ENCODE results near the gene IL36B.

The IL36B gene

GRCh38 chr2:113057117-113057516 is 4.5 kb upstream of the IL36B start:
- Histone ChIP-seq H3K9ac (ENCODE audit: low read depth in 1 of 2, low read length in 2 of 2) (no peak overlapping the region), H3K36me3 (ENCODE audit: control insufficient read depth in 1 of 2, insufficient read depth in 2 of 2, low read length in 2 of 2) (no peaks in the 10 kb centered on the region), H3K4me1 (ENCODE audit: control insufficient read depth in 1 of 2, insufficient read depth in 2 of 2, low read length in 2 of 2) (peaks cover 0 to 10% of the 10 kb centered on the region in 2 donors), H3K4me3 (ENCODE audit: low read depth in 1 of 2, low read length in 2 of 2) (no peak overlapping the region), H3K9me3 (ENCODE audit: control insufficient read depth in 1 of 2, low read length in 2 of 2) (peaks cover 3 to 9% of the 10 kb centered on the region in 2 donors), H3K27me3 (ENCODE audit: control insufficient read depth in 1 of 2, insufficient read depth in 2 of 2, low read length in 2 of 2) (no peaks in the 10 kb centered on the region), H3K27ac (ENCODE audit: low read depth, low read length) (no peak overlapping the region)

GRCh38 chr2:113056521-113056920 is 3.9 kb upstream of the IL36B start:
- Histone ChIP-seq H3K4me3 (ENCODE audit: low read depth in 1 of 2, low read length in 2 of 2) (no peak overlapping the region), H3K27ac (ENCODE audit: low read depth, low read length) (no peak overlapping the region), H3K9ac (ENCODE audit: low read depth in 1 of 2, low read length in 2 of 2) (no peak overlapping the region), H3K27me3 (ENCODE audit: control insufficient read depth in 1 of 2, insufficient read depth in 2 of 2, low read length in 2 of 2) (no peaks in the 10 kb centered on the region), H3K9me3 (ENCODE audit: control insufficient read depth in 1 of 2, low read length in 2 of 2) (peaks cover 3 to 9% of the 10 kb centered on the region in 2 donors), H3K4me1 (ENCODE audit: control insufficient read depth in 1 of 2, insufficient read depth in 2 of 2, low read length in 2 of 2) (peaks cover 0 to 10% of the 10 kb centered on the region in 2 donors), H3K36me3 (ENCODE audit: control insufficient read depth in 1 of 2, insufficient read depth in 2 of 2, low read length in 2 of 2) (no peaks in the 10 kb centered on the region)

GRCh38 chr2:113054066-113054465 is 1.4 kb upstream of the IL36B start:
- Histone ChIP-seq H3K27me3 (ENCODE audit: control insufficient read depth in 1 of 2, insufficient read depth in 2 of 2, low read length in 2 of 2) (no peaks in the 10 kb centered on the region), H3K36me3 (ENCODE audit: control insufficient read depth in 1 of 2, insufficient read depth in 2 of 2, low read length in 2 of 2) (no peaks in the 10 kb centered on the region), H3K9ac (ENCODE audit: low read depth in 1 of 2, low read length in 2 of 2) (no peak overlapping the region), H3K27ac (ENCODE audit: low read depth, low read length) (no peak overlapping the region), H3K9me3 (ENCODE audit: control insufficient read depth in 1 of 2, low read length in 2 of 2) (peaks cover 3 to 9% of the 10 kb centered on the region in 2 donors), H3K4me3 (ENCODE audit: low read depth in 1 of 2, low read length in 2 of 2) (no peak overlapping the region), H3K4me1 (ENCODE audit: control insufficient read depth in 1 of 2, insufficient read depth in 2 of 2, low read length in 2 of 2) (peaks cover 0 to 10% of the 10 kb centered on the region in 2 donors)

- no peak overlapping the region for H3K4me3 ChIP-seq (ENCODE audit: low read depth in 1 of 2, low read length in 2 of 2)
- peaks cover 3 to 9% of the 10 kb centered on the region in 2 donors for H3K9me3 ChIP-seq (ENCODE audit: control insufficient read depth in 1 of 2, low read length in 2 of 2)
- H3K27me3 ChIP-seq (ENCODE audit: control insufficient read depth in 1 of 2, insufficient read depth in 2 of 2, low read length in 2 of 2), result no peaks in the 10 kb centered on the region
- no peak overlapping the region for H3K27ac ChIP-seq (ENCODE audit: low read depth, low read length)
- no peak overlapping the region for H3K9ac ChIP-seq (ENCODE audit: low read depth in 1 of 2, low read length in 2 of 2)
- peaks cover 0 to 10% of the 10 kb centered on the region in 2 donors for H3K4me1 ChIP-seq (ENCODE audit: control insufficient read depth in 1 of 2, insufficient read depth in 2 of 2, low read length in 2 of 2)
- no peaks in the 10 kb centered on the region for H3K36me3 ChIP-seq (ENCODE audit: control insufficient read depth in 1 of 2, insufficient read depth in 2 of 2, low read length in 2 of 2)
Measured at GRCh38 chr2:113053666-113054065, 999 bp upstream of the IL36B start.

GRCh38 chr2:113050921-113051895 is 1.5 kb downstream of the IL36B start:
- Histone ChIP-seq H3K9me3 (ENCODE audit: control insufficient read depth in 1 of 2, low read length in 2 of 2) (peaks cover 3 to 9% of the 10 kb centered on the region in 2 donors), H3K27ac (ENCODE audit: low read depth, low read length) (no peak overlapping the region), H3K4me1 (ENCODE audit: control insufficient read depth in 1 of 2, insufficient read depth in 2 of 2, low read length in 2 of 2) (peaks cover 0 to 10% of the 10 kb centered on the region in 2 donors), H3K27me3 (ENCODE audit: control insufficient read depth in 1 of 2, insufficient read depth in 2 of 2, low read length in 2 of 2) (no peaks in the 10 kb centered on the region), H3K36me3 (ENCODE audit: control insufficient read depth in 1 of 2, insufficient read depth in 2 of 2, low read length in 2 of 2) (no peaks in the 10 kb centered on the region), H3K9ac (ENCODE audit: low read depth in 1 of 2, low read length in 2 of 2) (no peak overlapping the region), H3K4me3 (ENCODE audit: low read depth in 1 of 2, low read length in 2 of 2) (no peak overlapping the region)

- no peak overlapping the region for H3K27ac ChIP-seq (ENCODE audit: low read depth, low read length)
- H3K27me3 ChIP-seq (ENCODE audit: control insufficient read depth in 1 of 2, insufficient read depth in 2 of 2, low read length in 2 of 2), result no peaks in the 10 kb centered on the region
- H3K4me1 ChIP-seq (ENCODE audit: control insufficient read depth in 1 of 2, insufficient read depth in 2 of 2, low read length in 2 of 2), result no peaks in the 10 kb centered on the region
- H3K9ac ChIP-seq (ENCODE audit: low read depth in 1 of 2, low read length in 2 of 2), result no peak overlapping the region
- H3K4me3 ChIP-seq (ENCODE audit: low read depth in 1 of 2, low read length in 2 of 2), result no peak overlapping the region
- no peaks in the 10 kb centered on the region for H3K36me3 ChIP-seq (ENCODE audit: control insufficient read depth in 1 of 2, insufficient read depth in 2 of 2, low read length in 2 of 2)
- no peaks in the 10 kb centered on the region for H3K9me3 ChIP-seq (ENCODE audit: control insufficient read depth in 1 of 2, low read length in 2 of 2)
Measured at GRCh38 chr2:113046465-113046864, 6.2 kb downstream of the IL36B start.

GRCh38 chr2:113041871-113042270 is 10.8 kb downstream of the IL36B start:
- no peaks in the 10 kb centered on the region for H3K36me3 ChIP-seq (ENCODE audit: control insufficient read depth in 1 of 2, insufficient read depth in 2 of 2, low read length in 2 of 2)
- H3K4me1 ChIP-seq (ENCODE audit: control insufficient read depth in 1 of 2, insufficient read depth in 2 of 2, low read length in 2 of 2), result peaks cover 7 to 12% of the 10 kb centered on the region in 2 donors
- H3K27ac ChIP-seq (ENCODE audit: low read depth, low read length), result no peak overlapping the region
- no peaks in the 10 kb centered on the region for H3K9me3 ChIP-seq (ENCODE audit: control insufficient read depth in 1 of 2, low read length in 2 of 2)
- no peak overlapping the region for H3K9ac ChIP-seq (ENCODE audit: low read depth in 1 of 2, low read length in 2 of 2)
- H3K4me3 ChIP-seq (ENCODE audit: low read depth in 1 of 2, low read length in 2 of 2), result no peak overlapping the region
- H3K27me3 ChIP-seq (ENCODE audit: control insufficient read depth in 1 of 2, insufficient read depth in 2 of 2, low read length in 2 of 2), result no peaks in the 10 kb centered on the region

GRCh38 chr2:113039719-113040118 is 12.9 kb downstream of the IL36B start:
- Histone ChIP-seq H3K27me3 (ENCODE audit: control insufficient read depth in 1 of 2, insufficient read depth in 2 of 2, low read length in 2 of 2) (peaks cover 0 to 4% of the 10 kb centered on the region in 2 donors), H3K36me3 (ENCODE audit: control insufficient read depth in 1 of 2, insufficient read depth in 2 of 2, low read length in 2 of 2) (no peaks in the 10 kb centered on the region), H3K9me3 (ENCODE audit: control insufficient read depth in 1 of 2, low read length in 2 of 2) (no peaks in the 10 kb centered on the region), H3K4me1 (ENCODE audit: control insufficient read depth in 1 of 2, insufficient read depth in 2 of 2, low read length in 2 of 2) (peaks cover 7 to 12% of the 10 kb centered on the region in 2 donors), H3K4me3 (ENCODE audit: low read depth in 1 of 2, low read length in 2 of 2) (no peak overlapping the region), H3K27ac (ENCODE audit: low read depth, low read length) (no peak overlapping the region), H3K9ac (ENCODE audit: low read depth in 1 of 2, low read length in 2 of 2) (no peak overlapping the region)

GRCh38 chr2:113039158-113039557 is 13.5 kb downstream of the IL36B start:
- Histone ChIP-seq H3K27me3 (ENCODE audit: control insufficient read depth in 1 of 2, insufficient read depth in 2 of 2, low read length in 2 of 2) (peaks cover 0 to 7% of the 10 kb centered on the region in 2 donors), H3K9me3 (ENCODE audit: control insufficient read depth in 1 of 2, low read length in 2 of 2) (no peaks in the 10 kb centered on the region), H3K27ac (ENCODE audit: low read depth, low read length) (no peak overlapping the region), H3K4me1 (ENCODE audit: control insufficient read depth in 1 of 2, insufficient read depth in 2 of 2, low read length in 2 of 2) (peaks cover 7 to 12% of the 10 kb centered on the region in 2 donors), H3K36me3 (ENCODE audit: control insufficient read depth in 1 of 2, insufficient read depth in 2 of 2, low read length in 2 of 2) (no peaks in the 10 kb centered on the region), H3K9ac (ENCODE audit: low read depth in 1 of 2, low read length in 2 of 2) (no peak overlapping the region), H3K4me3 (ENCODE audit: low read depth in 1 of 2, low read length in 2 of 2) (no peak overlapping the region)

GRCh38 chr2:113038291-113038690 is 14.4 kb downstream of the IL36B start:
- Histone ChIP-seq H3K27ac (ENCODE audit: low read depth, low read length) (no peak overlapping the region), H3K9me3 (ENCODE audit: control insufficient read depth in 1 of 2, low read length in 2 of 2) (no peaks in the 10 kb centered on the region), H3K36me3 (ENCODE audit: control insufficient read depth in 1 of 2, insufficient read depth in 2 of 2, low read length in 2 of 2) (no peaks in the 10 kb centered on the region), H3K4me3 (ENCODE audit: low read depth in 1 of 2, low read length in 2 of 2) (no peak overlapping the region), H3K27me3 (ENCODE audit: control insufficient read depth in 1 of 2, insufficient read depth in 2 of 2, low read length in 2 of 2) (peaks cover 0 to 7% of the 10 kb centered on the region in 2 donors), H3K9ac (ENCODE audit: low read depth in 1 of 2, low read length in 2 of 2) (no peak overlapping the region), H3K4me1 (ENCODE audit: control insufficient read depth in 1 of 2, insufficient read depth in 2 of 2, low read length in 2 of 2) (peaks cover 7 to 12% of the 10 kb centered on the region in 2 donors)
